Measurements from ENCODE around the gene SLK. TPM values are rescaled to one million over a fixed set of nuclear protein-coding genes. Genes with fewer than 3 reads are reported as not detected.

The SLK gene
- polyA plus RNA-seq, 1 donor = 26.7 TPM

- DNase-seq (ENCODE audit: low read depth) = no peak
These were observed 23.2 kb downstream of the SLK start for GRCh38 chr10:103990121-103990520.

- DNase-seq (ENCODE audit: low read depth) = no peak
These were observed 23.6 kb downstream of the SLK start for GRCh38 chr10:103990531-103990930.

- no peak for DNase-seq (ENCODE audit: low read depth)
These were observed 24.6 kb downstream of the SLK start for GRCh38 chr10:103991393-103992128.

- no peak for DNase-seq (ENCODE audit: low read depth)
These were observed 28.2 kb downstream of the SLK start for GRCh38 chr10:103995134-103995533.

- no peak for DNase-seq (ENCODE audit: low read depth)
These were observed 31.9 kb downstream of the SLK start for GRCh38 chr10:103998805-103999204.

DNA sequence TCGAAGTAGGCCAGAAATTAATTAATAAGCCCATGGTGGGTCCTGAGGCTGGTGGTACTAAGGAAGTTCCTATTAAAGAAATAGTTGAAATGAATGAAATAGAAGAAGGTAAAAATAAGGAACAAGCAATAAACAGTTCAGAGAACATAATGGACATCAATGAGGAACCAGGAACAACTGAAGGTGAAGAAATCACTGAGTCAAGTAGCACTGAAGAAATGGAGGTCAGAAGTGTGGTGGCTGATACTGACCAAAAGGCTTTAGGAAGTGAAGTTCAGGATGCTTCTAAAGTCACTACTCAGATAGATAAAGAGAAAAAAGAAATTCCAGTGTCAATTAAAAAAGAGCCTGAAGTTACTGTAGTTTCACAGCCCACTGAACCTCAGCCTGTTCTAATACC is 36.0 kb downstream of the SLK start:
- no peak for DNase-seq (ENCODE audit: low read depth)

- no peak for DNase-seq (ENCODE audit: low read depth)
These were observed 38.4 kb downstream of the SLK start for GRCh38 chr10:104005172-104005863.

DNA sequence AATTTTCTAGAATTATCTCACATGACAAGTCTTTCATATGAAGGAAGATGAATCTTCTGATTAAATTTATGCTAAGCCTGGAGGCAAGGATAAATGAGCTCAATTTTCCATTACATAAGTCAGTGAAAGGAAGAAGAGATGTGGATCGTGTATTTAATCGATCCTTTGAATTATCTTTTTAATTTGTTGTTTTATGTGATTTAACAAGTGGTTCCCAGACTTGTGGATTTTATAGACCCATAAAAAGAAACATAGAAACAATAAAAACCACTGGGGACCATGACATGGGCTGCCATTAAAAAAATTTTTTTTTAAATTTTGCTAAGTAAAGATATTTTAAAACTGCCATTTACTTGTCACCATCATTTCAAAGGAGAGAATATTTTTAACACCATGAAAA is 45.0 kb downstream of the SLK start:
- DNase-seq (ENCODE audit: low read depth) = no peak

DNA sequence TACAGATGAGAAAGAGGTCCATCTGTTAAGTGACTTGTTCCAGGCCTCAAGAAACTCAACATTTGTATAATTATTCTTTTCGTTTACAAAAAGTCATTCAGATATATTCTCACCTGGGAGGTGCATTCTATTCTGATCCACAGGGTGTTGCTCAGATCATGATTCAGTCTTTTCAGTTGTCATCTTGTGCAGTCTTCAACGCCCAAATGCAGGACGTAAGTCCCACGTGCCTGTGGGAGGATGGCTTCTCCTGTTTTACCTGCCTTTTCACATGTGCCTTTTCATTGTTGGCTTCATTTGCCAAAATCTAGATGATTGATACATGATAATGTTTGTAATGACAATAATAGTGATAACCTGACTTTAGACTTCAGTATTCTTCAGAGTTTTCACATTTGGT is 46.5 kb downstream of the SLK start:
- no peak for DNase-seq (ENCODE audit: low read depth)

GRCh38 chr10:104014176-104014575 is 47.2 kb downstream of the SLK start:
- DNase-seq (ENCODE audit: low read depth) = no peak

GRCh38 chr10:104016661-104017060 is 49.7 kb downstream of the SLK start:
- no peak for DNase-seq (ENCODE audit: low read depth)

GRCh38 chr10:104018471-104018870 is 51.5 kb downstream of the SLK start:
- no peak for DNase-seq (ENCODE audit: low read depth)

DNA sequence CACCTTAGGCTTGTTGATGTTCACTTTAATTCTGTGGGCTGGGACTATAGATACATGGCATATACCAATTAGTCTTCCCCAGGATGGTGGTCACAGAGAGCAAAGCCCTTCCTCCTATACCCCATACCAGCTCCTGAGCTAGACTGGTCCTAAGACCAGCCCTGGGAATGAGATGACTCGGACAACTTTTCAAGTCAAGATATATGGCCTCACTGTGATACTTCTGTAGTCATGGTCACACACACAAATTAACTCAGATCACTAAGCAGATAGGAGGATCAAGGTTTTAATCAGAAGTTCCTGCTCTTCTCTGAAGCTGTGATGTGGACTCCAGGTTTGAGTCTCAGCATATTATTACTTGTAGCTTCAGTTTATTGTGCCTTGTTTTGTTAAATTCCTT is 53.1 kb downstream of the SLK start:
- DNase-seq (ENCODE audit: low read depth) = no peak

- DNase-seq (ENCODE audit: low read depth) = no peak
These were observed 54.3 kb downstream of the SLK start for GRCh38 chr10:104021246-104021645.

DNA sequence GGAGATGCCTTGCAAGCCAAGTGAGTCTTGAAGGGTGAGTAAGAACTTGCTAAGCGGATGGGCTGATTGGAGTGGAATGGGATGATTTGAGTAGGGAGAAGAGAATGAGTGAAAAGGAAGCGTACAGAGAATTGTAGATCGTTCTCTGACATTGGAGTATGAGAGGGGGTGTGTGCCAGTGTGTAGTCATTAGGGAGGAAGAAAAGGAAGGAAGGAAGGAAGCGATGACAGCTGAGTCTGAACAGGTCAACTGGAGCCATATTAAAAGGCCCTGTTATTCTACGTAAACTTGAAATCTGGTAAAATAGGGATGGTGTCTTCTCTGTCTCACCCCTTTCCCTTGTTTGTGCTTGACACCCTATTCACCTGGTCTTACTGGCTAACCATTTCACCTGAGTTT is 55.1 kb downstream of the SLK start:
- no peak for DNase-seq (ENCODE audit: low read depth)

DNA sequence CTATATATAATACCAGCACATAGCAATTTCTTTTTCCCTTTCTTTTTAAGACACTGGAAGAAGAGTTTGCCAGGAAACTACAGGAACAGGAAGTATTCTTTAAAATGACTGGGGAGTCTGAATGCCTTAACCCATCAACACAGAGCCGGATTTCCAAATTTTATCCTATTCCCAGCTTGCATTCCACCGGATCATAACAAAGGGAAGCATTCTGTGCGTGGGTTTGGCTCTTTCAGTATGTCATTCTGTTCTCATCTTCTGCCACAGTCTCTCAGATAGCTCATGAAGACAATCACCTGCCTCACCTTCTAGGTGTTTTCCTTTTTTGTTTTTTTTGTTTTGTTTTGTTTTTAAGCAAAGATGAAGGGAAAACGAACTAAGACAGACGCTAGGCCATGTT is 58.6 kb downstream of the SLK start:
- DNase-seq (ENCODE audit: low read depth) = no peak

- no peak for DNase-seq (ENCODE audit: low read depth)
These were observed 59.8 kb downstream of the SLK start for GRCh38 chr10:104026762-104027161.

DNA sequence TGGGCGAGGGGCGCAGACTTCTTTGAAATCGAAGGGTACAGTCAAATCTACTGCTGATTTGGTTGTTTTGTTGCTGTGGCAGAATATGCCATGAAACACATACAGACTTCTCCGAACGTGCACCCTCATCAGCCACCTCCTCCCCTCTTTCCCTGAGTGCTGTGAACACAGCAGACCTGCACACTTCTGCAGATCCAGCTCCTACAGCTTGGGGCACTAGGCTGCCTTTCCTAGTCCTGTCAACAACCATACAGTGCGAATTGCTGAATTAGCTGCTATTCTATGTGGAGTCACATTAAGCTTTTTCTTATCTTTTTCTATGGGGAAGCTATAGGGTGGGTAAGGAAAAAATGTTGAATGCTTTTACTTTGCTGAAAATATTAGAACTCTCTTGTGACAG is 61.2 kb downstream of the SLK start:
- no peak for DNase-seq (ENCODE audit: low read depth)

DNA sequence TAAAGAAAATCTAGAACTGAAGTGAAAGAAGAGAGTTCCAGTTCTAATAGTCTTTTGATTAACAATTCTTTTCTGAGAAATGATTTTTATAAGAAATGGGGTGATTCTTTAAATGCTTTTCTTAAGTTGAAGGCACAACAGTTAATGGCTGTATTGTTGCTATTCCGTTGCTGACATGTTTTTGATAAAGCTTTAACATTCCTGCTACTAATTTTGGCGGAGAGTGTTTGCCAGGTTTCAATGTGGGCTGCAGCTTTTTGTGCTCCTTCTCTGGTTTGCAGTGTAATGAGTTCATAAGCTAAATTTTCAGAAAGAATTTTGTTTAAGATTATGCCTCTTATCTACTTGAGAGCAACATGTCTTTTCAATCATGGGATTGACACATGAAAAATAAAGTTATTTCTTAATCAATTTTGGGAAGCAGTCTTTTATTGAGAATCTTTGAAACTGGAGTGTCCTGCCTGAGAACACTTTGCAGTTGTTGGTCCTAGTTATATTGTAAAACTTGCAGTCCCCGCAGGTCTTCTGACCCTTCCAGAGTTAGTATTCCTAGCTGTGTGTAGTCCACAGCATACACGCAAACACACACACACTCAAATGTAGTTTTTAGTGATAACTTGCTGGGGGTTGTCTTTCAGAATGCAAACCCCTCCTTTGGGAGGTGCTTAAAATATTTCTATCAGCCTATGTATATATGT is 62.0 kb downstream of the SLK start:
- DNase-seq (ENCODE audit: low read depth) = no peak

- peak; percentile 6 for DNase-seq (ENCODE audit: low read depth)
These were observed 62.6 kb downstream of the SLK start for GRCh38 chr10:104029521-104029860.

DNA sequence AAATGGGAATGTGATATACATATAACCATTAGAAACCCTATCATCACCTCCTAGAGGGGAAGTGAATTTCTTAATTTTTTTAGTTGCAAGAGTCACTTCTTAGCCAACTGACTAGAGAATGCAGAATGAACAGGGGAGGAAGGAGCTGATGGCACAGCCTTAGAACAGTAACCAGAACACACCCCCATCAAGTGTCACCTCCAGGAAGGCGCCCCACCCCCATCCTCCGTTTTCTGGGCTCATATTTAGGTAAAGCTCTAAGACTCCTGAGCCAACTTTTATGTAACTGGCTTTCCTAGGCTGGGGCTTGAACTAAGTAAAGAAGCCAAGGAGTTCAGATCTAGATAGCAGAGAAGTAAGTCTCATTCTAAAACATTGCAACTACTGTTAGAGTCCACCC is 64.7 kb downstream of the SLK start:
- DNase-seq (ENCODE audit: low read depth) = no peak

GRCh38 chr10:104032144-104032775 is 65.3 kb downstream of the SLK start:
- DNase-seq (ENCODE audit: low read depth) = no peak
